Activated T-helper 1 cell treated with anti-CD3 and anti-CD28 coated beads, Interleukin-12 subunit alpha, Interleukin-12 subunit beta, Interleukin-2, Interleukin-4 antibody, amounts not matched to agents 30 ng/mL and 10 ng/mL and 1 ng/mL, durations not matched to agents 14 hours and 24 hours and 36 hours (primary cell): ENCODE data around the gene IVD. TPM values are rescaled to one million over a fixed set of nuclear protein-coding genes. Genes with fewer than 3 reads are reported as not detected.

Source experiments
- DNase-seq: peaks from one replicate; pipeline ENCODE4 v3.0.0; 2021; ENCODE audit warnings: low spot score
- H3K27ac Mint-ChIP-seq: one replicate; pipeline ENCODE4 v1.8.0; 2021; ENCODE audit warnings: mild to moderate bottlenecking, mixed read lengths
- H3K27me3 Mint-ChIP-seq: one replicate; pipeline ENCODE4 v1.8.0; 2022; ENCODE audit warnings: mild to moderate bottlenecking, moderate library complexity, mixed read lengths; ENCODE audit not compliant: insufficient read depth
- H3K36me3 Mint-ChIP-seq: one replicate; pipeline ENCODE4 v1.8.0; 2021; ENCODE audit warnings: low read depth, mixed read lengths
- H3K4me1 Mint-ChIP-seq: one replicate; pipeline ENCODE4 v1.8.0; 2021; ENCODE audit warnings: low read depth, mixed read lengths
- H3K4me3 Mint-ChIP-seq: one replicate; pipeline ENCODE4 v1.8.0; 2021; ENCODE audit warnings: mild to moderate bottlenecking, moderate library complexity, mixed read lengths
- H3K9me3 Mint-ChIP-seq: one replicate; pipeline ENCODE4 v1.8.0; 2021; ENCODE audit warnings: mixed read lengths
- intact Hi-C: fragments of 100-400 bp; cut with micrococcal nuclease; formaldehyde crosslinking; loops from one replicate; pipeline ENCODE4 v1.15.1; 2024
- total RNA-seq: library from RNA; stranded (reverse); gene quantifications from 2 replicates; pipeline ENCODE4 v1.2.3, GENCODE V29; 2022

Gene IVD
- total RNA-seq, 1 donor from 2014 or later: 59.6 TPM

DNA sequence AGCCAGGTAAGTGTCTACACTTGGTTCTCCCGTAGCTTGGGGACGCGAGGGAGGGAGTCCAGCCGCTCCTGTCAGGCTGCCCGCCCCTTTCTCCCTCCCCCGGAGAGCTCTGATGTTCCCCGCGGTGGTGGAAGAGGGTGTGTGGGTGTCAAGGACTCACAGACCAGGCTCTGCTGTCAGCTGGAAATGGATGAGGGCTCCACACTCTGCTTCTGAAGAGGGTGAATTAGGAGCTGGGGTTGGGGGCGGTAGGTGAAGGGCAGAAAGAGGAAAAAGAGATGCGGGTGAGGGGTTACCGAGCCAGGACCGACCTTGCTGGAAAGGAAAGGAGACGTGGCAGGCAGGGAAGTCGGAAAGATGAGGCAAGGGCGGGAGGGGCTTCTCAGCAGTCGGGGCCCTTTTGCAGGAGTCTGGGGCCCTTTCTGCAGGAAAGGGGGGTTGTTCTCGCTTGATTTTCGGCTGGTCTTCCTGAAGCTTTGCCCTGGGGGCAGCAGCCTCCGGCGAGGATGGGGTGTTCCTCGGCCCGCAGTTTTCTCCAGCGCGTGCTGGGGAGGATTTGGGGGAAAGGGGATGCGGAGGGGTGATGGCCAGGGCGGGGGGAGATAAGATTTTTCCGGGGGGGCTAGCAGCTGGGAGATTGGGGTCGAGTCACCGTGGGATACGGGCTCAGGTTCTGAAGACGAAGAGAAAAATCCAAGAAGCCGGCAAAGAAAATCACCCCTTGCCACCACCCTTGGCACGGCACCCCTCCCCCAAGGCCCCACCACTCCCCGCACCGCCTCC, 34.6 kb downstream of the IVD start:
- Mint-ChIP-seq H3K27ac (peak overlapping the region; percentile 87), H3K36me3 (peaks cover 11% of the 10 kb centered on the region), H3K4me1 (peaks cover 26% of the 10 kb centered on the region), H3K9me3 (no peaks in the 10 kb centered on the region), H3K4me3 (peak overlapping the region; percentile 95), H3K27me3 (peaks cover 60% of the 10 kb centered on the region)
- peak; percentile 18 for DNase-seq
- intact Hi-C loops: loop anchor here (1.0 to 5.0 kb wide), 7 partner anchors 35 to 333 kb away; partner anchors contain the start of genes BMF, BUB1B, CCDC32 and IVD

DNA sequence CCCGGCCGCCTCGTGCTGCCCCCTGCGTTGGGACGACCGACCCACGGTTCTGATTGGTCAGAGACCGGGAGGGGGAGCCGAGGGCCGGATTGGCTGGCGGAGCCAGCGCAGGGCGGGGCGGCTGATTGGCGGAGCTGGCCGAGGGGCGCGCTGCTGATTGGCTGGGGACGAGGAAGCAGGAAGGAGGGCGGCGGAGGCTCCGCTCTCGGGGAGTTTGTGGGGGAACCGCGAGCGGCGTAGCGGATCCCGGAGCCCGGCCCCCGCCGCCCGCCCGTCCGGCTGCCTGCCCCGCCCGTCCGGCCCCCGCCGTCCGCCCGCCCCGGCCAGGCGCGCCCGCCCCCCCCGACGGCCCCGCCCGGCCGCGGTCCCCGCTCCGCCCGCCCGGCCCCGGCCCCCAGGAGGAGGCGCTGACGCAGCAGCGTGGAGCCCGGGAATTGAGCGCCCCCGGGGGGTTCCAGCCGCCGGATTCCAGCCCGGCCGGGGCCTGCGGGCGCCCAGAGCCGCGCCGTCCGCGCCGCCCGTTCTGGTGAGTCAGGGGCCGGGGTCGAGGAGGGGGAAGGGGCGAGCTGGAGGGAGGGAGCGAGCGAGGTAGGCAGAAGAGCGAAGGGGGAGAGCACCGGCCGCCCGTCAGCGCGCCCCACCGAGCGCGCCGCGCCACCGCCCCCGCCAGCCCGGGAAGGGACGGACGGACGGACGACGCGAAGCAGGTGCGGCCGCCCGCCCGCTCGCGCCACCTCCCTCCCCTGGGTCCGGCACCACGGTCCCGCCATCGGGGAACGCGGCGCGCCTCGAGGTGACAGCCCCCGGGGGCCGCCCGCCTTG, 35.4 kb downstream of the IVD start, which contains the start of gene BAHD1:
Gene BAHD1, plus strand, starts transcription at position 211 of the 822 bp plus-strand sequence. CDS start 17,512 bp downstream, outside the sequence.
- intact Hi-C loops: loop anchor here (1.0 to 5.0 kb wide), 7 partner anchors 36 to 334 kb away; partner anchors contain the start of genes BMF, BUB1B, CCDC32 and IVD
- Mint-ChIP-seq H3K27me3 (peaks cover 53% of the 10 kb centered on the region), H3K36me3 (peaks cover 11% of the 10 kb centered on the region), H3K4me1 (peaks cover 26% of the 10 kb centered on the region), H3K9me3 (no peaks in the 10 kb centered on the region), H3K27ac (peak within 1 kb of the TSS; percentile 87), H3K4me3 (peak within 1 kb of the TSS; percentile 95)
- DNase-seq: peak; percentile 96

DNA sequence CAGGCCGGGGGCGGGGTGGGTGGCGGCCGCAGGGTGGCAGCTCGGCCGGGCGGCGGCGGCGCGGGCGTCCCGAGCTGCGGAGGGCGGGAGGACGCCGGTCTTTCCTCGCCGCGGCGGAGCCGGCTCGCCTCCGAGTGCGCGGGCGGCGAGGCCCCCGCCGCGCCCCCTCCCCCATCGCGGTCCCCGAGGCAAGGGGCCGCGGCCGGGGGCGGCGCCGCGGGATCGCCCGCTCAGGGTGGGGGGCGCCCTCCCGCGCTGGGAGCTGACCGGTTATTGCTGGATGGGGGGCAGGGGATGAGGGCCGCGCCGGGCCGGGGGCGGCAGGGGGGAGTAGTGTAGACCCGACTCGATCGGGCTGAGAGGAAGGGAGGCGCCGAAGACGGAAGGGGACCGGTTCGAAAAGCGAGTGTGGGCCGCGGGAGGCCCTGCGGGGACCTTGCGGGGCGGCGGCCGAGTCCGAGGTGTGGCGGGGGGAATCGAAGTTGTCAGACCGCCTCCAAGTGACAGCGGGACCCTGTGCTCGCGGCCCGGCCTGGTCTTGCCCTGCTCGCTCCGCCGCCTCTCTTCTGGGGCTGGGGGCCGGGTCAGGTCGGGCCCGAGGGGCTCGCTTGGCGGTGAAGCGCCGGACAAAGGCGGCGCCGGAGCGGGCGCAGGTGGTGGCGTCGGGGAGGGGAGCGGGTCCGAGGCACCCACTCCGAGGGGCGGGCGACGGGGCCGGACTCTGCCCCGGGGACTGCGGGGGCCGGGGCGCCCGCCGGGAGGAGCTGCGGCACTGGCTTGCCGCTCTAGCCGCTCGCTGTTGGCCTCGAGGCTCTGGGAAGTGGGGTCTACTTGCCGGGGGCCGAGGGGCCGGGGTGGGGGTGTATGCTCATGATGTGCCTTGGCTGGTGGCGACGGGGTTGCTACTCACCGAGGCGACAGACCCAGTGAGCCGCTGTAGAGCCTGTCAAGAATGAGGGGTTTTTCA, 36.3 kb downstream of the IVD start:
- intact Hi-C loops: loop anchor here (1.0 to 5.0 kb wide), 7 partner anchors 28 to 335 kb away; partner anchors contain the start of genes BMF, BUB1B, CCDC32 and CHST14
- DNase-seq: no peak
- peaks cover 48% of the 10 kb centered on the region for H3K27me3 Mint-ChIP-seq
- peaks cover 11% of the 10 kb centered on the region for H3K36me3 Mint-ChIP-seq
- peaks cover 26% of the 10 kb centered on the region for H3K4me1 Mint-ChIP-seq
- H3K27ac Mint-ChIP-seq: peak overlapping the region; percentile 72
- peak overlapping the region; percentile 87 for H3K4me3 Mint-ChIP-seq
- H3K9me3 Mint-ChIP-seq: no peaks in the 10 kb centered on the region

DNA sequence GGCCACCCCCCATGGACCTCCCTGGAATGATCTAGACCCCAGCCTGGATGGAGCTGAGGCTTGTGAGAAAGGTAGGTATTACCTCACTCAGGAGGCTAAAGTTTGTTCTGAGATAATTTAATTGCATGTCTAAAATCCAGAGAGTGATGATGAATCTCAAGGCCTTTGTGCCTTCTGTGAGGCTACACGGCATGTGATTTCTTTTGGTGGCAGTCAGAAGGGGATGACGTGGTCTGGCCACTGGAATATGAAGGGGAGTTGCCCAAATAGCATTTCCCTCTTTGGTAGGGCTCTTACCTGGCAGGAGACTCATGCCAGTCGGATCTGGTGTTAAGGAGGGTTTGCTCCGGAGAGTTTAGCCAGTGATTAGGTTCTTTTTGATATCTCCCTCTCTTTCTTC, 37.7 kb downstream of the IVD start:
- intact Hi-C loops: loop anchor here (5.0 kb wide), 2 partner anchors 149 to 336 kb away; partner anchors contain the start of genes BMF and KNL1
- Mint-ChIP-seq H3K4me1 (peaks cover 26% of the 10 kb centered on the region), H3K9me3 (no peaks in the 10 kb centered on the region), H3K27me3 (peaks cover 34% of the 10 kb centered on the region), H3K4me3 (peak overlapping the region; percentile 84), H3K36me3 (peaks cover 11% of the 10 kb centered on the region), H3K27ac (no peak overlapping the region)
- no peak for DNase-seq

DNA sequence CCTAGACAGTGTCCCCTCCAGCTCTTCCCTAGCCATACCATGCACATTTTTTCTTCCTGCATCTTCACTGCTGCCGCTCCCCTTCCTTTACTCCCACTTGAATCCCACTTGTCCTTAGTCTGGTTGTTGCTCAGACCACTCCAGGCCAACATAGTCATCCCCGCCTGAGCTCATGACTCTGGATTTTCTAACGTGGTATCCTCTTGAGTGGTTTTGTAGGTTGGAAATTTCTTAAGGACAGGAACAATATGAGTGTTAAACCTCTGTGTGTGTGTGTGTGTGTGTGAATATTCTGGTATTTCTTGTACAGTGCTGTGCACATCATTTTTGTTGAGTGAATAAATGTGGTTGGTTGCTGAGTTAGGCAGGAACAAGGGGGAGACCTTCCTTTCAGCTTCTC, 38.3 kb downstream of the IVD start:
- Mint-ChIP-seq H3K36me3 (peaks cover 11% of the 10 kb centered on the region), H3K27ac (no peak overlapping the region), H3K9me3 (no peaks in the 10 kb centered on the region), H3K4me3 (peak overlapping the region; percentile 52), H3K4me1 (peaks cover 26% of the 10 kb centered on the region), H3K27me3 (peaks cover 28% of the 10 kb centered on the region)
- no peak for DNase-seq
- intact Hi-C loops: loop anchor here (5.0 kb wide), 2 partner anchors 148 to 337 kb away; partner anchors contain the start of genes BMF and KNL1

DNA sequence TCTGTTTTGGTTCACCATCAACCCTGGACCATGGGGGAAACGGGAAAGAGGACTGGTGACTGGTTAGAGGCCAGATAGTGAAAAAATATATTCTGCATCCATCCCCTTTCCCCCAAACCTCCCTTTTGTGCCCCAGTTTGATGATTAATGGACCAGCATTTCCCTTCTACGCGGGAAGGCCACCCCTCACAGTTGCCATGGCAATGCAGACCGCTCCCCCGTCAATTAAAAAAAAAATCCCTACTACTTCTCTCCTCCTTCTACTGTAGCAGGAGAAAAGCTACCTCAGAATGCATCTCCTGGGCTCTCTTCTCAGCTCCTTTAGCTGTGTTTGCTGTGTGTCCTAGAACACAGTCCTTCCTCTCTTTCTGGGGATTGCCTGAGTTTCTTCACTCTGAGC, 39.1 kb downstream of the IVD start:
- Mint-ChIP-seq H3K4me1 (peaks cover 25% of the 10 kb centered on the region), H3K4me3 (no peak overlapping the region), H3K27ac (no peak overlapping the region), H3K27me3 (peaks cover 19% of the 10 kb centered on the region), H3K36me3 (peaks cover 14% of the 10 kb centered on the region), H3K9me3 (no peaks in the 10 kb centered on the region)
- no peak for DNase-seq
- intact Hi-C loops: loop anchor here (5.0 kb wide), 2 partner anchors 148 to 337 kb away; partner anchors contain the start of genes BMF and KNL1

DNA sequence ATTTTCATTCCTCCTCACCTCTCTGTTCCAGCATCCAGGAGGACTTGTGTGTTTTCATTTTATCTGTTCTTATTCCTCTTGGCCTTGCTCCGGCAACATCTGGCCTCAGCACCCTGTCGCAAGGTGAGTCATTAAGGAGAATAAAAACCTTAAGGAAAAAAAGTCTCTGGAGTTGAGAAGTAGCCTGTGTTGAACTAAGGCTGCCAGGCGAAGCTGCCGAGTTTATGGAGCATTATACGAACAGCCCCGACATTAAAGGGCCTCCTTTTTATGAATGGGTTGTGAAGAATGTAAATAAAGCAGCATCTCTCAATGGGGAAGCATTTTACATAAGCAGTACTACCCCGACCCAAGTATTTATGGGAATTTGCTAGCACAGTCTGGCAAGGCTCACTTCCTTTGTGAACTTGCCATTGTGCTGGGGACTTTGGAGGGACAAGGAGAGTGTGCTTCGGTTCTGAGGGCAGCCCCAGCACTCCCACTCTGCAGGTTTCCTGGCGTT, 39.9 kb downstream of the IVD start:
- Mint-ChIP-seq H3K27ac (no peak overlapping the region), H3K9me3 (no peaks in the 10 kb centered on the region)

DNA sequence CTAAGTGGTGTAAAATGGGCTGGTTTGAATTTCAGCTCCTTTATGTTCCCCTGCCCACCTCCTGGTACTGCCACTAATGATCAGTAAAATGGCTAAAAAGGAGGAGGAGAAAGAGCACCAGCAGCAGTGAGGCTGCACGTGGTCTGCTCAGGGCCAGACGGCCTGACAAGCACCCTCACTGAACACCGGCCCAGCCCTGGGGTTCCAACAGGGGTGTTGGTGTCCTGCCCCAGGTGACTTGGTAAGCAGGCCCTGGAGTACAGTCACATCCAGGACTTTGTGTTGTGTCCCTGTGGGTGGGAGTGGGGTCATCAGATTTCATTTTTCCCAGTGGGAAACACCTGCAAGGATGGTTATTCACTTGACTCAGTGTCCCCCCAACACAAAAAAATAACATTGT, 40.5 kb downstream of the IVD start:
- H3K36me3 Mint-ChIP-seq: peaks cover 14% of the 10 kb centered on the region
- H3K9me3 Mint-ChIP-seq: no peaks in the 10 kb centered on the region
- intact Hi-C loops: no loop called here
- no peak for DNase-seq
- peaks cover 14% of the 10 kb centered on the region for H3K27me3 Mint-ChIP-seq
- no peak overlapping the region for H3K27ac Mint-ChIP-seq
- peaks cover 29% of the 10 kb centered on the region for H3K4me1 Mint-ChIP-seq
- no peak overlapping the region for H3K4me3 Mint-ChIP-seq

More for the DNA sequence above, 39.9 kb downstream of the IVD start:
- peaks cover 25% of the 10 kb centered on the region for H3K4me1 Mint-ChIP-seq
- intact Hi-C loops: no loop called here
- H3K36me3 Mint-ChIP-seq: peaks cover 14% of the 10 kb centered on the region
- no peak overlapping the region for H3K4me3 Mint-ChIP-seq
- peaks cover 14% of the 10 kb centered on the region for H3K27me3 Mint-ChIP-seq
- no peak for DNase-seq

DNA sequence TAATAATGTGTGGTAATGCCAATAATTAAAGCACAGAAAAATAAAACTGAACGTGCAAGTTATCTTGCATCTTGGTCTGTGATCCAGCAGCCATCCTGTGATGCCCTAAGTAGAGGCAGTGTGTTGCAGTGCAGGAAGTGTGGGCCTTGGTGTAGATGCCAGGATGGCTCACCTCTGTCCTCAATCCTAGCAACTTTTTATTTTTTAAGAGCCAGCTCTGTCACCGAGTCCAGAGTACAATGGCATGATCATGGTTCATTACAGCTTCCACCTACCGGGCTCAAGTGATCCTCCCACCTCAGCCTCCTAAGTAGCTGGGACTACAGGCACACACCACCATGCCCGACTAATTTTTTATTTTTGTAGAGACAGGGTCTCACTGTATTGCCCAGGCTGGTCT, 42.8 kb downstream of the IVD start:
- Mint-ChIP-seq H3K9me3 (no peaks in the 10 kb centered on the region), H3K4me1 (peaks cover 40% of the 10 kb centered on the region), H3K4me3 (no peak overlapping the region), H3K27me3 (peaks cover 5% of the 10 kb centered on the region), H3K27ac (no peak overlapping the region), H3K36me3 (peaks cover 8% of the 10 kb centered on the region)
- intact Hi-C loops: no loop called here
- no peak for DNase-seq

DNA sequence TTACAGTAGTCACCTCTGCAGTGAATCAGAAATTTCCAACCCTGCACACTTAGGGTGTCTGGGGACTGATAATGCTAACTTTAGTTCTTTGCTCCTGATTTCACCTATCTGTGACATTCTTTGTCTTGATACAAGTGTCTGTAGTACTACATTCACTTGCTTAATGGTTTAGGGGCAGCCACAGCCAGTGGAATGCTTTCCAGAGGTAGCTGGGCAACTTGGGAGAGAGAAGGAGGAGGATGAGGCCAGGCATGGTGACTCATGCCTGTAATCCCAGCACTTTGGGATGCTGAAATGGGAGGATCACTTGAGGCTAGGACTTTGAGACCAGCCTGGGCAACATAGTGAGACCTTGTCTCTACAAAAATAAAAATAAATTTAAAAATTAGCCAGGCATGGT, 43.7 kb downstream of the IVD start:
- Mint-ChIP-seq H3K36me3 (peaks cover 3% of the 10 kb centered on the region), H3K4me3 (no peak overlapping the region), H3K9me3 (no peaks in the 10 kb centered on the region), H3K4me1 (peaks cover 41% of the 10 kb centered on the region), H3K27me3 (no peaks in the 10 kb centered on the region), H3K27ac (no peak overlapping the region)
- no peak for DNase-seq
- intact Hi-C loops: no loop called here

DNA sequence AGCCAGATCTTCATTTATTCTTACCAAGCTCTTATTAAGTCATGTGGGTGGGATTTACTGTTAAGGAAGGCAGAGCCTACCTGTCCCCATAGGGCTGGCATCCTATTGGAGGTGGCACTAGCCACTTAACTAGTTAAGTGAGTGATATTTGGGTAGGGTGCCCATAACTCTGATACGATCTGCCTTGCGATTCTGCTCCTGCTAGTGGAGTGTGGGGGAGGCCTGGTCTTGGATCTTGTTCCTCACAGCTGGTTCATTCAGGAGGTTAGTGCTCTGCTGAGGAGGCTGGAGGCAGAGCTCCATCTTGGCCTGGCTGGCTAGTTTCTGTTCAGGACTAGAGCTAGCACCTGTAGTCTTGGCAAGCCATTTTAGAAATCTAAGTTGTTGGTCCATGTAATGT, 44.5 kb downstream of the IVD start:
- Mint-ChIP-seq H3K36me3 (peaks cover 3% of the 10 kb centered on the region), H3K4me1 (peaks cover 49% of the 10 kb centered on the region), H3K27me3 (no peaks in the 10 kb centered on the region), H3K4me3 (no peak overlapping the region), H3K9me3 (no peaks in the 10 kb centered on the region), H3K27ac (no peak overlapping the region)
- intact Hi-C loops: no loop called here
- no peak for DNase-seq
